ENCODE measurements around the gene CD300LD. TPM values are rescaled to one million over a fixed set of nuclear protein-coding genes. Genes with fewer than 3 reads are reported as not detected.

CD300LD gene
- total RNA-seq, 4 donors from 2014 or later: not detected

DNA sequence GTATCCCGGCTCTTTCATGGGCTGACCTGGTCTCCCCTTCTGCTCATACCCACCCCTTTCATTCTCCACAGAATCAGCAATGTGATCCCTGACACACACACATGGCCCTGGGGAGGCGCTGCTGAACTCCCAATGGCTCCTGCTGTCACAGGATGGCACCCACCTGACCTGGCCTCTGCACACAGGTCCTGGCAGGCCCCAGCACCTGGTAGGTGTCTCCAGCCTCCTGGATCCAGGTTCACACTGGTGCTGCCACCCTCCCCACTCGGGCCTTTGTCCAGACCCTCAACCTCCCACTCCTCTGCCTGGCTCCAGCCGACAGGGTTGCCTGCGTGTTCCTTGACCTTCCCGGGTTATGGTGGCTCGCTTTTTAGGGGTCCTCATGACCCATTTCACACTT lies 44.8 kb downstream of the CD300LD start:
- intact Hi-C loops (cut with DNase I; ENCODE audit: low total_unique reads): no loop called here
- Histone ChIP-seq H3K4me1 (no peaks in the 10 kb centered on the region), H3K27ac (no peak overlapping the region)

DNA sequence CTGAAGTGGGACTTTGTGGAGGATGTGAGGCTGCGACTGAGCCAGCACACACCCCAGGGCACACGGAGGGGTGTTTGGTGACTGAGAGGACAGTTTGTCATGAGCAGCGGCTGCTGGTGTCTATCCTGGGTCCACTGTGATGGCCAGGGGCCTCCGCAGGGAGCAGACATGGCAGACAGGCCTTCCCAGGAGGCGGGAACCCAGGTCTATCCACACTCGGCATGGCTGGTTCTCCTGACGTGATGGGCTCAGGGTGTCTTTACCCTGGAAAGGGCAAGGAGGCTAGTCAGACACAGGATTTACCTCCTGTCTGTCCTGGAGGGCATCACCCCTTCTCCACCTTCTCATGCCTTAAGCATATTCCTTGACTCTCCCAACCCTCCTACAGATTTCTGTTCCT lies 45.5 kb downstream of the CD300LD start:
- H3K36me3 ChIP-seq: no peaks in the 10 kb centered on the region
- H3K4me3 ChIP-seq: no peak overlapping the region
- TF ChIP-seq POLR2A (IDR thresholded peaks at IDR 0.05): no peak
- TF ChIP-seq, protein P1, sequence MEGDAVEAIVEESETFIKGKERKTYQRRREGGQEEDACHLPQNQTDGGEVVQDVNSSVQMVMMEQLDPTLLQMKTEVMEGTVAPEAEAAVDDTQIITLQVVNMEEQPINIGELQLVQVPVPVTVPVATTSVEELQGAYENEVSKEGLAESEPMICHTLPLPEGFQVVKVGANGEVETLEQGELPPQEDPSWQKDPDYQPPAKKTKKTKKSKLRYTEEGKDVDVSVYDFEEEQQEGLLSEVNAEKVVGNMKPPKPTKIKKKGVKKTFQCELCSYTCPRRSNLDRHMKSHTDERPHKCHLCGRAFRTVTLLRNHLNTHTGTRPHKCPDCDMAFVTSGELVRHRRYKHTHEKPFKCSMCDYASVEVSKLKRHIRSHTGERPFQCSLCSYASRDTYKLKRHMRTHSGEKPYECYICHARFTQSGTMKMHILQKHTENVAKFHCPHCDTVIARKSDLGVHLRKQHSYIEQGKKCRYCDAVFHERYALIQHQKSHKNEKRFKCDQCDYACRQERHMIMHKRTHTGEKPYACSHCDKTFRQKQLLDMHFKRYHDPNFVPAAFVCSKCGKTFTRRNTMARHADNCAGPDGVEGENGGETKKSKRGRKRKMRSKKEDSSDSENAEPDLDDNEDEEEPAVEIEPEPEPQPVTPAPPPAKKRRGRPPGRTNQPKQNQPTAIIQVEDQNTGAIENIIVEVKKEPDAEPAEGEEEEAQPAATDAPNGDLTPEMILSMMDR (IDR thresholded peaks at IDR 0.05): no peak
- H3K9me3 ChIP-seq: no peaks in the 10 kb centered on the region
- H3K27me3 ChIP-seq: no peaks in the 10 kb centered on the region
- no peak for DNase-seq
- H3K27ac ChIP-seq: no peak overlapping the region
- H3K4me1 ChIP-seq: no peaks in the 10 kb centered on the region
- intact Hi-C loops (cut with DNase I; ENCODE audit: low total_unique reads): no loop called here

More for the DNA sequence above, 44.8 kb downstream of the CD300LD start:
- TF ChIP-seq, protein P1 (IDR thresholded peaks at IDR 0.05): no peak
- TF ChIP-seq POLR2A (IDR thresholded peaks at IDR 0.05): no peak
- H3K4me3 ChIP-seq: no peak overlapping the region
- DNase-seq: no peak
- H3K9me3 ChIP-seq: no peaks in the 10 kb centered on the region
- H3K27me3 ChIP-seq: no peaks in the 10 kb centered on the region
- H3K36me3 ChIP-seq: no peaks in the 10 kb centered on the region

DNA sequence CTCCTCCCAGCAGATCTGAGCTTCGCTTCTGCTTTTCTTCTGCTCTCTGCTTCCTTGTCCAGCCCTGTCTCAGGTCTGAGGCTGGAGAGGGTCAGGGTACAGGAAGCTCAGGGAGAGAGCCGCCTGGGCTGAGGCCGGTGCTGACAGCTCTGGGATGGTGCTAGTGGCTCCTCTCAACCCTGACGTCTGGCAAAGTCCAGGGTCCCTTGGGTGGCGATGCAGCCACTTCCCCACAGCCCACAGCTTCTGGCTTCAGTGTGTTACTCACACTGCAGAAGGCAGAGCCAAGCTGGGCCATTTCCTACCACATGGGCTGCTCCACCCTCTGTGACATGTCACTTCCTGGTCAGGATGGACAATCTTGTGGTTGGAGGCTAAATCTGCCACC lies 46.2 kb downstream of the CD300LD start, which contains the start of gene CD300C:
Gene CD300C (minus strand): TSS at position 273 of the 388 bp plus-strand sequence. CDS start 333 bp downstream, outside the sequence.
- DNase-seq: no peak
- Histone ChIP-seq H3K4me3 (no peak within 1 kb of the TSS), H3K4me1 (no peaks in the 10 kb centered on the region), H3K9me3 (no peaks in the 10 kb centered on the region), H3K36me3 (no peaks in the 10 kb centered on the region), H3K27ac (no peak within 1 kb of the TSS), H3K27me3 (no peaks in the 10 kb centered on the region)
- intact Hi-C loops (cut with DNase I; ENCODE audit: low total_unique reads): no loop called here
- no peak for TF ChIP-seq POLR2A (IDR thresholded peaks at IDR 0.05)
- TF ChIP-seq, protein P1 (IDR thresholded peaks at IDR 0.05): no peak

DNA sequence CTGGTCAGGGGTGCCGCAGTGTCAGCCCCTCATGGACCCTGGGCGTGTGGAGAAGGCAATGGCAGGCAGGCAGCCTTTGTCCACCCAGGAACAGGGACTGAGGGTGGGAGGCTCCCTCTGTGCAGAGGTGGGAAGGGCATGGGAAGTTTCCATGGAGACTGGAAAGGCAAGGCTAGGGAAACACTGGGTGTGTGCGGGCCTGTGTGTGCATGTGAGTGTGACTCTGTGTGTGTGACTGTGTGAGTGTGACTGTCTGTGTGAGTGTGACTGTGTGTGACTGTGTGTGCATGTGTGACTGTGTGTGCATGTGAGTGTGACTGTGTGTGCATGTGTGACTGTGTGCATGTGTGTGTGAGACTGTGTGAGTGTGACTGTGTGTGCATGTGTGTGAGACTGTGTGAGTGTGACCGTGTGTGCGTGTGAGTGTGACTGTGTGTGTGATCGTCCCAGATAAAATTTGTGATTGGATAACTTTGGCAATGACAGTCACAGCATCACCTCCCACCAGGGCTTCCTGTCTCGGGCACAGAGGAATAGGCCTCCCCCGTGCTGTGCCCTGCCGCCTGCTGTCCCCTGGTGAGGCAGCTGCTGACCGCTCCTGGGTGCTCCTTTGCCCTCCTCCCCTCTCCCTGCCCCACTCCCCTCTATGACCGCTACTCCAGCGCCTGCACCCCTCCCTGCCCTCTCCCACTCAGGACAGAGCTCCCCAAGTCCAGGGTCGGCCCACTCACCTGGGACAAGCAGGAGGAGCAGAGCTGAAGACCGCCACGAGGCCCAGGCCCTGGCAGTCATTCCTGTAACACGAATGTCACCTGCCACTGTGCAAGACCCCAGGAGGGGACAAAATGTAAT lies 46.9 kb downstream of the CD300LD start:
- intact Hi-C loops (cut with DNase I; ENCODE audit: low total_unique reads): no loop called here
- H3K9me3 ChIP-seq: no peaks in the 10 kb centered on the region
- no peak overlapping the region for H3K4me3 ChIP-seq
- DNase-seq: no peak
- H3K27me3 ChIP-seq: no peaks in the 10 kb centered on the region
- H3K27ac ChIP-seq: no peak overlapping the region
- no peaks in the 10 kb centered on the region for H3K36me3 ChIP-seq
- no peaks in the 10 kb centered on the region for H3K4me1 ChIP-seq
- no peak for TF ChIP-seq POLR2A (IDR thresholded peaks at IDR 0.05)
- TF ChIP-seq, protein P1 (IDR thresholded peaks at IDR 0.05): no peak

All from uterus (tissue), 4 donors.